OCI-LY3 (cell line): ENCODE data around the gene MIB2.

Source experiments
- H2AFZ ChIP-seq: fragments of 200-600, 300-600 bp; shearing (Covaris generic); 2 replicates; pipeline ENCODE4 v1.6.0; 2014; ENCODE audit warnings: antibody characterized with exemption, low read depth, low read length
- H3K27ac ChIP-seq: fragments of 200-600, 300-600 bp; sonication (generic); 2 replicates; pipeline ENCODE4 v1.5.1; 2014; ENCODE audit warnings: mild to moderate bottlenecking, low read length, moderate library complexity, mixed read lengths
- H3K27me3 ChIP-seq: fragments of 200-600, 300-600 bp; sonication (generic); 2 replicates; pipeline ENCODE4 v1.6.1; 2014; ENCODE audit warnings: low read depth, low read length, mixed read lengths
- H3K36me3 ChIP-seq: fragments of 200-600, 300-600 bp; sonication (generic); replicated peaks from 2 replicates; pipeline ENCODE3; 2014; ENCODE audit warnings: low read depth, low read length, mixed read lengths
- H3K4me1 ChIP-seq: fragments of 300-600, 200-600 bp; sonication (generic); 2 replicates; pipeline ENCODE4 v1.6.1; 2014; ENCODE audit warnings: low read length, mixed read lengths
- H3K4me2 ChIP-seq: fragments of 200-600, 300-600 bp; sonication (generic); 2 replicates; pipeline ENCODE4 v1.6.1; 2014; ENCODE audit warnings: low read length, mixed read lengths
- H3K4me3 ChIP-seq: fragments of 300-600, 200-600 bp; sonication (generic); 2 replicates; pipeline ENCODE4 v1.5.1; 2014; ENCODE audit warnings: antibody characterized with exemption, mild to moderate bottlenecking, low read length, moderate library complexity
- H3K79me2 ChIP-seq: fragments of 300-600, 200-600 bp; shearing (Covaris generic); 2 replicates; pipeline ENCODE4 v1.6.1; 2014; ENCODE audit warnings: mild to moderate bottlenecking, low read length, mixed read lengths
- H3K9ac ChIP-seq: fragments of 300-600, 200-600 bp; shearing (Covaris generic); 2 replicates; pipeline ENCODE4 v1.6.0; 2014; ENCODE audit warnings: mild to moderate bottlenecking, low read length, moderate library complexity
- H3K9me3 ChIP-seq: fragments of 200-600, 300-600 bp; shearing (Covaris generic); 2 replicates; pipeline ENCODE4 v1.6.1; 2014; ENCODE audit warnings: low read length, mixed read lengths; ENCODE audit not compliant: insufficient read depth
- H4K20me1 ChIP-seq: fragments of 200-600, 300-600 bp; sonication (generic); 2 replicates; pipeline ENCODE4 v1.6.1; 2016; ENCODE audit warnings: low read length, mixed read lengths; ENCODE audit not compliant: insufficient read depth
- CTCF ChIP-seq: fragments of 200-600, 300-600 bp; sonication (generic); IDR thresholded peaks from 2 replicates; pipeline ENCODE4 v1.5.1; 2014; ENCODE audit warnings: antibody characterized with exemption, low read length, low read depth
- EZH2phosphoT487 ChIP-seq: fragments of 200-600 bp; shearing (Covaris generic); IDR thresholded peaks from 2 replicates; pipeline ENCODE4 v1.6.1; 2018; ENCODE audit warnings: antibody characterized with exemption, mixed run types, low read depth

MIB2 gene

DNA sequence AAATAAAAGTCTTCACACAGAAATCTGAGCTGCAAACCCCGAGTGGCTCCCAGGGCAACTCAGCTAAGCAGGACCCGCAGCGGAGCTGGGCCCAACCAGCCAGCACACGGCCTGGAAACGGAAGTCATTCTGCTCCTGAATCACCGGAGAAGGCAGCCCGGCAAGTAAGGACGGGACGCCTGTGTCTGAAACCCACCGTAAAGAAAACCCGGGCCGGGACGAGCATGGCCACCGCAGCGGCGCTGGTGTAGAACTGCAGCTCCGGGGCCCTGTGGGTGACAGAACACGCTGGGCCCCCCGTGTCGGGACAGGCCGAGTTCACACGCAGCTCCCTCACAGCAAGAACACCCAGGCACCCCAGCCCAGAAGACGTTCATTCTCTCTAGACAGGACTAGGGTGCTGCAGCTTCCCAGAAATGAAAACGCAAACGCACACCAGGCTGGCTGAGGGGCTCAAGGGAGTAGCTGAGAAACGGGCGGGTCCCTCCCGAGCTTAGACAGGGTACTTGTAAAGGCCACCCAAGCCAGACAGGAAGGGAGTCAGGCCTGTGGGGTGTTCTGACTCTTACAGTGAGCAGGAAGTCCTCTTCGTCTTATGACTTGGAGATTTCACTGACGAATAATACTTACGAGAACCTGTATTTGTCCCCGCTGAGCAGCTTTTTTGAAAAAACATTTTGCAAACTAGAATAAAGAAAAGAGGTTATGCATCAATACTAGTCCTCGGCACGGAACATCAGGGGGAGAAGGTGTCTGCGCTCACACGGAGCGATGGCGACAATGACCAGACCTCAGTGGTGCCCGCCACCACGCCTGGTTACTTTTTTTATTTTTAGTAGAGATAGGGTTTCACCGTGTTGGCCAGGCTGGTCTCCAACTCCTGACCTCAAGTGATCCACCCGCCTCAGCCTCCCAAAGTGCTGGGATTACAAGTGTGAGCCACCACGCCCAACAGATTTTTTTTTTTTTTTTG is 54.5 kb downstream of the MIB2 start:
- Histone ChIP-seq H3K9me3 (no peaks in the 10 kb centered on the region), H4K20me1 (no peaks in the 10 kb centered on the region), H3K27ac (no peak overlapping the region), H3K4me1 (no peaks in the 10 kb centered on the region), H3K4me2 (no peak overlapping the region), H2AFZ (no peak overlapping the region), H3K9ac (no peak overlapping the region), H3K4me3 (no peak overlapping the region), H3K79me2 (no peaks in the 10 kb centered on the region), H3K36me3 (peaks cover 31% of the 10 kb centered on the region), H3K27me3 (no peaks in the 10 kb centered on the region)
- TF ChIP-seq EZH2phosphoT487 (no peak), CTCF (no peak)

GRCh38 chr1:1670866-1671265 is 55.6 kb downstream of the MIB2 start:
- no peak for TF ChIP-seq CTCF
- TF ChIP-seq EZH2phosphoT487: no peak
- Histone ChIP-seq H2AFZ (no peak overlapping the region), H3K36me3 (peaks cover 21% of the 10 kb centered on the region), H3K4me1 (no peaks in the 10 kb centered on the region), H3K79me2 (no peaks in the 10 kb centered on the region), H3K9me3 (no peaks in the 10 kb centered on the region), H3K4me3 (no peak overlapping the region), H3K27me3 (no peaks in the 10 kb centered on the region), H4K20me1 (no peaks in the 10 kb centered on the region), H3K27ac (no peak overlapping the region), H3K9ac (no peak overlapping the region), H3K4me2 (no peak overlapping the region)

DNA sequence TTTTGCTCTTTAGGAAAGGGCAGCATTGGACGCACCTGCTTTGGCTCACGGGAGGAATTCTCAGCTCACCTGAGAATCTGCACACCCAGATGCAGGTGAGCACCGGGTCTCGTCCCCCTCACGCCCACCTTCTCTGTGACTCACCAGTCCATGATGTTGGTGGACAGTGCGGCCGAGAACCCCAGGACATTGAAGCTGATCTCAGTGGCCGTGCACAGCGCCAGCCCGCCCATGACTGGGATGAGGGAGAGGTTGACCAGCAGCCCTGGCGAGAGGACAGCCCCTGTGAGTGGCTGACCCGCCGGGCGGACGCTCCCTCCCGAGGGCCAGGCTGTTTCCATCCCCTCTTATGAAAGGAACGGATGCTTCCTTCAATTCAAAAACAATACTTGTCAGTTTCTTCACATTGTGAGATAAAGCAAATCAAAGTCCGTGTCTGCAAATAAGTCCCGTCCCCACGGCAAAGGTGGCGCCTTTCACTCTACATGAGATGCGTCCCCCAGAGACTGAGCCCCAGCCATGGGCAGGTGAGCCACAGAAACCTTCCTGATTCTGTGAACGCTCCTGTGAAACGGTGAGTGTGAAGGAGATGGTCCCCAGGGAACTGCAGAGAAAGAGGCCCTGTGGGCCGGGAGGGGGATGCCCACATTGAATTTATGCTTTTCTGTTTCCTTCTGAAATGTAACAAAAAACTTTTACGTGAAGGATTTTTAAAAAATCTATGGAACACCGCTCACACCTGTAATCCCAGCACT is 56.2 kb downstream of the MIB2 start:
- H3K9me3 ChIP-seq: no peaks in the 10 kb centered on the region
- H3K4me3 ChIP-seq: no peak overlapping the region
- no peak for TF ChIP-seq EZH2phosphoT487
- no peak for TF ChIP-seq CTCF
- H3K27ac ChIP-seq: no peak overlapping the region
- no peak overlapping the region for H2AFZ ChIP-seq
- H4K20me1 ChIP-seq: no peaks in the 10 kb centered on the region
- no peaks in the 10 kb centered on the region for H3K27me3 ChIP-seq
- H3K4me1 ChIP-seq: no peaks in the 10 kb centered on the region
- H3K4me2 ChIP-seq: no peak overlapping the region
- no peaks in the 10 kb centered on the region for H3K79me2 ChIP-seq
- H3K36me3 ChIP-seq: peaks cover 15% of the 10 kb centered on the region
- no peak overlapping the region for H3K9ac ChIP-seq
